ENCODE data around the gene OVOL2. TPM values are rescaled to one million over a fixed set of nuclear protein-coding genes. Genes with fewer than 3 reads are reported as not detected.

The OVOL2 gene
- total and polyA plus RNA-seq, 10 of the 15 experiments (the other 5 are each of a cell fraction or from before 2014, with no cell fraction given): not detected

- ChIA-PET RAD21 (ENCODE audit: unreplicated experiment) (no interaction called here), CTCF (no interaction called here), SMC1A (ENCODE audit: uncharacterized antibody, unreplicated experiment) (no interaction called here), POLR2A (no interaction called here)
- no peak overlapping the region for H3K9ac ChIP-seq (ENCODE audit: control insufficient read depth, insufficient read depth, low read length)
- H4K20me1 ChIP-seq (ENCODE audit: control insufficient read depth, insufficient read depth): no peaks in the 10 kb centered on the region
- no peak overlapping the region for H3K4me3 ChIP-seq
- ATAC-seq: no peak
- H3K27me3 ChIP-seq (replicated peaks in 1 of 2; ENCODE audit: control insufficient read depth in 2 of 2, insufficient read depth in 2 of 2, low read length in 1 of 2): peaks cover 16 to 28% of the 10 kb centered on the region in 2 experiments
- H3K4me2 ChIP-seq (ENCODE audit: control insufficient read depth, insufficient read depth): peak overlapping the region; percentile 33; the same call in 1 of the 2 replicates
- FAIRE-seq: no peak
- no peaks in the 10 kb centered on the region for H3K36me3 ChIP-seq (ENCODE audit: control insufficient read depth in 2 of 2, insufficient read depth in 2 of 2, low read length in 1 of 2)
- no peak overlapping the region for H3K27ac ChIP-seq (ENCODE audit: control insufficient read depth, insufficient read depth)
- 46% methylated on average over 13 of the region's 14 CpGs for WGBS (ENCODE audit: insufficient coverage, insufficient replicate concordance, low lambda C conversion rate, missing lambda C conversion rate)
- no TSS peak for BruUV-seq (replicated peaks)
- no peaks in the 10 kb centered on the region for H3K4me1 ChIP-seq (ENCODE audit: control insufficient read depth, insufficient read depth, low read length)
- intact Hi-C loops (cut with micrococcal nuclease; ENCODE audit: unreplicated experiment): no loop called here
- no peak overlapping the region for H2AFZ ChIP-seq (ENCODE audit: control insufficient read depth, low read depth, low read length)
- DNase-seq (ENCODE audit: low read depth, low spot score): no peak
- no peaks in the 10 kb centered on the region for H3K79me2 ChIP-seq (ENCODE audit: control insufficient read depth, insufficient read depth, low read length)
- no peak for TF ChIP-seq CTCF (IDR thresholded peaks at IDR 0.05 in 2 of 3, conservative IDR thresholded peaks at IDR 0.05 in 1 of 3; ENCODE audit: control insufficient read depth in 2 of 3, extremely low read depth in 1 of 3, insufficient read depth in 1 of 3, low read depth in 3 of 3, low read length in 3 of 3)
- no peak for TF ChIP-seq ESRRA (IDR thresholded peaks at IDR 0.05; ENCODE audit: low read length)
- no peak for TF ChIP-seq TBL1XR1 (IDR thresholded peaks at IDR 0.05; ENCODE audit: low read depth, low read length)
- no peak for TF ChIP-seq ZBED1 (IDR thresholded peaks at IDR 0.05; ENCODE audit: borderline replicate concordance)
- TF ChIP-seq EP300 (IDR thresholded peaks at IDR 0.05; ENCODE audit: borderline replicate concordance in 1 of 2, control insufficient read depth in 1 of 2, low read depth in 2 of 2, low read length in 2 of 2): no peak
- TF ChIP-seq ZNF207 (IDR thresholded peaks at IDR 0.05; ENCODE audit: borderline replicate concordance): no peak
- TF ChIP-seq CREB1 (IDR thresholded peaks at IDR 0.05; ENCODE audit: low read depth): no peak
- no peak for TF ChIP-seq STAT3 (IDR thresholded peaks at IDR 0.05; ENCODE audit: low read depth, low read length)
- TF ChIP-seq ATF2 (IDR thresholded peaks at IDR 0.05; ENCODE audit: low read length): no peak
- in situ Hi-C loops (cut with MboI): no loop called here
- no peaks in the 10 kb centered on the region for H3K9me3 ChIP-seq (replicated peaks; ENCODE audit: control insufficient read depth, insufficient read depth, low read length)
Measured at GRCh38 chr20:18057994-18058349, 256 bp upstream of the OVOL2 start.
